Mesenchymal stem cell (in vitro differentiated cells and primary cell): ENCODE measurements around the gene NOTUM.

Source experiments
- DNase-seq: peaks from one replicate; pipeline ENCODE4 v3.0.0-alpha.2; 2013
- H2AFZ ChIP-seq: one replicate; pipeline ENCODE4 v1.6.1; 2013; ENCODE audit warnings: low read depth, mild to moderate bottlenecking, control low read depth, inconsistent platforms, low read length, moderate library complexity
- H2AK5ac ChIP-seq: 2 replicates; pipeline ENCODE4 v1.6.1; 2013; ENCODE audit warnings: low read length, moderate library complexity, mild to moderate bottlenecking, inconsistent platforms; ENCODE audit not compliant: severe bottlenecking
- H2BK120ac ChIP-seq: one replicate; pipeline ENCODE4 v1.6.1; 2013; ENCODE audit warnings: low read depth, mild to moderate bottlenecking, inconsistent platforms, low read length, moderate library complexity
- H2BK12ac ChIP-seq, 2 experiments: one replicate each; pipeline ENCODE4 v1.6.1; 2013; ENCODE audit warnings: inconsistent platforms in 2 of 2, low read length in 2 of 2, mild to moderate bottlenecking in 2 of 2, moderate library complexity in 2 of 2, control low read depth in 1 of 2
- H2BK15ac ChIP-seq: one replicate; pipeline ENCODE4 v1.6.1; 2013; ENCODE audit warnings: mild to moderate bottlenecking, low read depth, inconsistent platforms; ENCODE audit not compliant: poor library complexity, severe bottlenecking
- H2BK5ac ChIP-seq: 2 replicates; pipeline ENCODE4 v1.6.1; 2013; ENCODE audit warnings: low read depth, mild to moderate bottlenecking, low read length, control low read depth, inconsistent platforms; ENCODE audit not compliant: poor library complexity, severe bottlenecking
- H3K14ac ChIP-seq, 2 experiments: one replicate each; pipeline ENCODE4 v1.6.1; 2013; ENCODE audit warnings: inconsistent platforms in 2 of 2, low read length in 2 of 2, control low read depth in 1 of 2, mild to moderate bottlenecking in 1 of 2, moderate library complexity in 1 of 2
- H3K18ac ChIP-seq, 2 experiments: one replicate each; pipeline ENCODE4 v1.6.1; 2013; ENCODE audit warnings: inconsistent platforms in 2 of 2, low read length in 2 of 2, control low read depth in 1 of 2, low read depth in 1 of 2, mild to moderate bottlenecking in 1 of 2
- H3K23ac ChIP-seq, 2 experiments: one replicate each; pipeline ENCODE4 v1.6.1; 2013; ENCODE audit warnings: inconsistent platforms in 2 of 2, low read length in 2 of 2, mild to moderate bottlenecking in 2 of 2, moderate library complexity in 2 of 2, control low read depth in 1 of 2
- H3K27ac ChIP-seq: 2 replicates; pipeline ENCODE4 v1.5.1; 2013; ENCODE audit warnings: mild to moderate bottlenecking, moderate library complexity, low read length, control low read depth, inconsistent platforms; ENCODE audit not compliant: poor library complexity, severe bottlenecking
- H3K27me3 ChIP-seq, 2 experiments: 2 replicates each; pipeline versions ENCODE4 v1.6.1 to v1.7.0; 2013; ENCODE audit warnings: low read length in 2 of 2, mild to moderate bottlenecking in 2 of 2, moderate library complexity in 2 of 2, control low read depth in 1 of 2, inconsistent platforms in 1 of 2; ENCODE audit not compliant: control insufficient read depth in 1 of 2, insufficient read depth in 1 of 2
- H3K36me3 ChIP-seq, 2 experiments: 2 replicates each; pipeline versions ENCODE4 v1.6.1 to v1.7.0; 2013; ENCODE audit warnings: low read length in 2 of 2, control low read depth in 1 of 2, inconsistent platforms in 1 of 2, low read depth in 1 of 2, mild to moderate bottlenecking in 1 of 2; ENCODE audit not compliant: insufficient read depth in 2 of 2, control insufficient read depth in 1 of 2
- H3K4ac ChIP-seq, 2 experiments: one replicate each; pipeline ENCODE4 v1.6.1; 2013; ENCODE audit warnings: inconsistent platforms in 2 of 2, low read length in 2 of 2, mild to moderate bottlenecking in 2 of 2, moderate library complexity in 2 of 2, control low read depth in 1 of 2, low read depth in 1 of 2
- H3K4me1 ChIP-seq: 2 replicates; pipeline ENCODE4 v1.6.1; 2013; ENCODE audit warnings: low read depth, low read length, control low read depth; ENCODE audit not compliant: control insufficient read depth, insufficient read depth
- H3K4me2 ChIP-seq: 2 replicates; pipeline ENCODE4 v1.6.1; 2013; ENCODE audit warnings: low read length, mild to moderate bottlenecking, inconsistent platforms; ENCODE audit not compliant: poor library complexity, severe bottlenecking
- H3K4me3 ChIP-seq, 2 experiments: 2 replicates each; pipeline versions ENCODE4 v1.5.1 to v1.7.0; 2013; ENCODE audit warnings: low read length in 2 of 2, mild to moderate bottlenecking in 2 of 2, control low read depth in 1 of 2, low read depth in 1 of 2; ENCODE audit not compliant: insufficient read depth in 1 of 2
- H3K79me1 ChIP-seq: replicated peaks from 2 replicates; pipeline ENCODE4 v1.6.1; 2013; ENCODE audit warnings: mild to moderate bottlenecking, control low read depth, low read length, inconsistent platforms; ENCODE audit not compliant: poor library complexity, severe bottlenecking
- H3K9ac ChIP-seq: 2 replicates; pipeline ENCODE4 v1.7.0; 2013; ENCODE audit warnings: mild to moderate bottlenecking, low read length, moderate library complexity
- H3K9me3 ChIP-seq: 2 replicates; pipeline ENCODE4 v1.7.0; 2013; ENCODE audit warnings: mild to moderate bottlenecking, low read length; ENCODE audit not compliant: control insufficient read depth
- H4K8ac ChIP-seq: one replicate; pipeline ENCODE4 v1.6.1; 2013; ENCODE audit warnings: inconsistent platforms, mild to moderate bottlenecking, low read length, moderate library complexity
- H4K91ac ChIP-seq: one replicate; pipeline ENCODE4 v1.6.1; 2013; ENCODE audit warnings: mild to moderate bottlenecking, low read length, inconsistent platforms
- WGBS: methylation state at CpG from one replicate; pipeline ENCODE4 v1.1.7; 2013; ENCODE audit warnings: mixed read lengths; 5-methylcytosine and 5-hydroxymethylcytosine counted together

Gene NOTUM

GRCh38 chr17:81909966-81910839 lies 50.8 kb downstream of the NOTUM start:
- H3K4ac ChIP-seq: peak overlapping the region; percentile 15 to 61
- H3K23ac ChIP-seq: peak overlapping the region in 1 of 2 experiments; percentile 57
- peak overlapping the region in 1 of 2 experiments; percentile 5 for H3K14ac ChIP-seq
- peak overlapping the region; percentile 89 for H3K9ac ChIP-seq
- peak overlapping the region in 1 of 2 experiments; percentile 69 for H3K18ac ChIP-seq
- H3K36me3 ChIP-seq: peaks cover 58 to 77% of the 10 kb centered on the region in 2 experiments
- H4K8ac ChIP-seq: no peak overlapping the region
- H2AK5ac ChIP-seq: no peak overlapping the region
- no peak overlapping the region for H2BK120ac ChIP-seq
- H2BK12ac ChIP-seq: no peak overlapping the region
- no peaks in the 10 kb centered on the region for H3K27me3 ChIP-seq
- H3K79me1 ChIP-seq: peaks cover 33% of the 10 kb centered on the region
- no peak overlapping the region for H2BK5ac ChIP-seq
- DNase-seq: peak; percentile 38
- 41% methylated on average over 23 of the region's 23 CpGs for WGBS
- H4K91ac ChIP-seq: peak overlapping the region; percentile 7
- H3K27ac ChIP-seq: no peak overlapping the region
- peak overlapping the region; percentile 75 to 89 for H3K4me3 ChIP-seq
- H2BK15ac ChIP-seq: no peak overlapping the region
- H3K9me3 ChIP-seq: no peaks in the 10 kb centered on the region
- H3K4me2 ChIP-seq: peak overlapping the region; percentile 94
- H3K4me1 ChIP-seq: peaks cover 18% of the 10 kb centered on the region
- no peak overlapping the region for H2AFZ ChIP-seq

- H2BK15ac ChIP-seq: no peak overlapping the region
Measured at GRCh38 chr17:81909231-81909630, 51.8 kb downstream of the NOTUM start.

GRCh38 chr17:81908793-81909192 lies 52.2 kb downstream of the NOTUM start:
- no peak overlapping the region for H2AK5ac ChIP-seq
- no peak overlapping the region for H3K4ac ChIP-seq
- H3K36me3 ChIP-seq: peaks cover 44 to 77% of the 10 kb centered on the region in 2 experiments
- no peak overlapping the region for H3K9ac ChIP-seq
- peaks cover 19% of the 10 kb centered on the region for H3K79me1 ChIP-seq
- H3K4me2 ChIP-seq: no peak overlapping the region
- no peak overlapping the region for H2BK5ac ChIP-seq
- no peak overlapping the region for H4K91ac ChIP-seq
- 96% methylated on average over 11 of the region's 11 CpGs for WGBS
- H3K27me3 ChIP-seq: no peaks in the 10 kb centered on the region
- no peak overlapping the region for H4K8ac ChIP-seq
- H3K4me1 ChIP-seq: peaks cover 18% of the 10 kb centered on the region
- H3K14ac ChIP-seq: no peak overlapping the region
- no peak overlapping the region for H3K27ac ChIP-seq
- no peak overlapping the region for H2BK15ac ChIP-seq
- no peaks in the 10 kb centered on the region for H3K9me3 ChIP-seq
- no peak for DNase-seq
- no peak overlapping the region for H3K18ac ChIP-seq
- H2BK120ac ChIP-seq: no peak overlapping the region
- no peak overlapping the region for H3K4me3 ChIP-seq
- H2AFZ ChIP-seq: no peak overlapping the region
- H3K23ac ChIP-seq: no peak overlapping the region
- H2BK12ac ChIP-seq: no peak overlapping the region

More at GRCh38 chr17:81909231-81909630, 51.8 kb downstream of the NOTUM start:
- Histone ChIP-seq H2AFZ (no peak overlapping the region), H3K4me3 (no peak overlapping the region), H3K4ac (no peak overlapping the region), H3K14ac (no peak overlapping the region), H3K27ac (no peak overlapping the region), H2BK12ac (peak overlapping the region in 1 of 2 experiments; percentile 45), H3K27me3 (no peaks in the 10 kb centered on the region), H3K23ac (peak overlapping the region in 1 of 2 experiments; percentile 66), H4K8ac (no peak overlapping the region), H3K36me3 (peaks cover 48 to 77% of the 10 kb centered on the region in 2 experiments), H3K9ac (no peak overlapping the region), H2BK120ac (no peak overlapping the region), H3K4me1 (peaks cover 18% of the 10 kb centered on the region), H3K18ac (no peak overlapping the region), H2BK5ac (no peak overlapping the region), H2AK5ac (no peak overlapping the region), H4K91ac (peak overlapping the region; percentile 12), H3K79me1 (peaks cover 24% of the 10 kb centered on the region), H3K9me3 (no peaks in the 10 kb centered on the region), H3K4me2 (no peak overlapping the region)
- WGBS: 98% methylated on average over 12 of the region's 12 CpGs
- no peak for DNase-seq
